HuH-7 (cell line): ENCODE measurements around the gene OR2F2.
A peak's percentile ranks its signal among the peaks of the same experiment; 100 is the strongest.

Experiments used
- DNase-seq: peaks from one replicate; pipeline ENCODE4 v3.0.0; 2011; ENCODE audit warnings: low spot score

The OR2F2 gene

DNA sequence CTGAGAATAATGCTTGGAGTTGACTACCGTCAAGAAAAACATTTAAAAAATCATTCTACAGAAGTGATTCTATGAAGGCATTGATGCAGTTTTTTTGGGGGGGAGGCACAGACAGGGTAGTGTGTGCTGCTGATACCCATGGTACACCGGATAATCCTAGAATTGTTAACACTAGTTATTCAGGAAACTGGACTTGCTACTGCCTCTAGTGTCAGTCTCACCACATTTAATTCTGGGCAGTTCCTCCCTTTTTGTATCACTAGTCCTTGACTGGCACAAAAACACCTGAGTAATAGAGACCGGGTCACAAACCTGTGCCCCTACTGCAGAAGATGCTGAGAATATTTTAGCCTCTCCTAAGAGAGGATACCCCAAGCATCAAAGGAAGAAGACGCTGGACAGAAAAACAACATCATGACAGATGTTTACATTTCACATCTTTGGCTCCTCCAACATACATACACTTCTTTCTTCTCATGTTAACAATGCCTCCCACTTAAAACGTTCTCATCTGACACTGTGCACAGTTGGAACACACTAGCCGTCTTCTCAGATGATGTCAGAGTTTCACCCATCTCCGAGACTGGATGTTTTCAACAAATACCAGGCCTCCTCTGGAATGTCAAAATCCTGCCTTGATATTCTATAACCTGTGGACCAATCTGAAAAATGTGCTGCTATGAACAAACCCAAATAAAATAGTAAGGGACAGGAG lies 19.9 kb upstream of the OR2F2 start:
- DNase-seq: no peak

DNA sequence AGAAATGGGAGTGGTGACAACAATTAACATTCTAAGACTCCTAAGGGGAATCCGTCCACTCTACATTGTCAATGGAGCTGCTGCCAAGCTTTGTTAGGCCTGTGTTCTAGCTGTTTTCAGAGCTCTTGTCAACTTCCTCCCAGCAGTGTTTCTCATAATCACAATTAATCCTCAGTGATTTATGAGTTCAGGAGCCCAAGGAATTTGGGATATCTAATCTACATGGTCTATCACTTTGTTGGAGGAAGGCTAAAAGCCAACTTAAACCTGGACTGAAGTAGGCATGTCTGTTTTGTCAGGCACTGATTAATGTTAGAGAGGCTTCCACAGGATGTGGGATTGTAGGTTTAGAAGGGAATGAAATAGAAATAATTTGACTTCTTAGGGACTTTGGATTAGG lies 10.2 kb upstream of the OR2F2 start:
- DNase-seq: no peak

DNA sequence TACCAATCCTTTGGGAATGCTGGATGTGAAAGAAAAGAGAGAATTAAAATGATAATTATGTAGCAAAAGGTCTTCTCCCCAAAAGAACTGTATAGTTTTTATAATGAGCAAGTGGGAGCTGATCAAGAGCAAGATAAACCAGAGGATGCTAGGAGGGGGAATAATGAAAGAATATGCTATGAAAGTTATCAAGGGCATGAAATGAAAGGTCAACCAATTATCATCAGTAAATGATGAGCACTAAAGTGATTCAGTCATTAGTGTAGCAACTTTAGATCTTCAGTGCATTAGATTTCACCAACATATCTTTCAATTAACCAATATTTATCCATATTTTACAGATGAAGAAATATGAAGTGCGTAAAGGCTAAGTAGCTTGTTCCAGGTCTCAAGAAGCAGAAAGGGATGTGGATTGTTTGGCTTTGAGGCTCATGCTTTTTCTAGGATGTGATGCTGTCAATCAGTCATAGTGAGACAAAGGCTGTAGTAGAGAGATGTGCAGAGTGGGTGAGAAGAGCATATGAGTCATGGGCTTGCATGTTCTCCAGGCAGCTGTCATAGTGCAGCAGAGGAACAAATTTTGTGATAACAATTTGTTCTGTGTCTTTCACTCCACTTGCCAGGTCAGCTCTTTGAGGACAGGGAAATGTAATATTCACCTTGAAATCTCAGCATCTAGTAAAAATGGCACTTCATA lies 5.7 kb upstream of the OR2F2 start:
- DNase-seq: no peak

DNA sequence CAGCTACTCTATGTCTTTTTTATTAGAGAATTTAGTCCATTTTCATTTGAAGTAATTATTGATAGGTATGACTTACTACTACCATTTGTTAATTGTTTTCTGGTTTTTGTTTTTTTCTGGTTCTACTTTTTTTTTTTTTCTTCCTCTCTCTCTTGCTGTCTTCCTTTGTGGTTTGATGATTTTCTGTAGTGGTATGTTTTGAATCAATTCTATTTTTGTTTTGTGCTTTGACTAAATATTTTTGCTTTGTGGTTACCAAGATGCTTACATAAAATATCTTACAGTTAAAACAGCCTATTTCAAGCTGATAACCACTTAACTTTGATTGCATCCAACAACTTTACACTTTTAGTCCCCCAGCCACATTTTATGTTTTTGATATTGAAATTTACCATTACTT lies 3.3 kb upstream of the OR2F2 start:
- no peak for DNase-seq

DNA sequence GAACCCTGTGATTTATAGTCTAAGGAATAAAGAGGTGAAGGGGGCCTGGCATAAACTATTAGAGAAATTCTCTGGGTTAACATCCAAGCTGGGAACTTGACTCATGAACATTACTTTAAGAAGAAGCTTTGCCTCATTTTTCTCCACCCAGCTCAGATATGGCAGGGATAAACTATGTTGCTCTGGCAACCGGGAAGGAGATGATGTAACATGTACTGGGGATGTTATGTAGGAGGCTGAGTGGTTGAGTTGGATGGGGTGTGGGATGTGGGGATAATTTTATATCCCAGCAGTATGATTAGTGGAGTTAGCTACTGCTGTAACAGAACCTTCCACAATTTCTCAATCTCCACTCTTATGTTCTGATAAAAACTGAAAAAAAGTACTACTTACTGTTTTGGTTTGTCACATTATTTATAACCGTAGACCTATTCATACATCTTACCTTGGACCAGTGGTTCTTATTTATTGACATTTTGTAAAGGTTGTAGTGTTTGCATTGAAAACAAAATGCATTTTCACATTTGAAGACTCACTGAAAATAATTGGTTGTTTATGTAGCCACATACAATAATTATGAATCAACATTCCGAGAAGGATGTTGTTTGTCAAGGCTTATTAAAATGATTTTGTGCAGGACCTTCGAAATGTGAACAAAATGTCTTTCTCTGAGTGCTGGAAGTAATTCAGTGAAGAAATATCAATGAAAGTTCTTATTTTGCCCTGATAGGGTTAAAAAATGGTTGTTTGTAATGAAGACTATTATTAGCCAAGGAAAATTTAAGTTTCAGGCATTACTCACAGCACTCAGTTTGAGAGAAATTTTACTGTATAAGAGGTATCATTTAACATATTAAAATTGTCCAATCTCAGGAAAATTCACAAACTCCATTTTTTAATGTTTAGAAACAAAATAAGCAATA lies 1.3 kb downstream of the OR2F2 start:
- DNase-seq: no peak

DNA sequence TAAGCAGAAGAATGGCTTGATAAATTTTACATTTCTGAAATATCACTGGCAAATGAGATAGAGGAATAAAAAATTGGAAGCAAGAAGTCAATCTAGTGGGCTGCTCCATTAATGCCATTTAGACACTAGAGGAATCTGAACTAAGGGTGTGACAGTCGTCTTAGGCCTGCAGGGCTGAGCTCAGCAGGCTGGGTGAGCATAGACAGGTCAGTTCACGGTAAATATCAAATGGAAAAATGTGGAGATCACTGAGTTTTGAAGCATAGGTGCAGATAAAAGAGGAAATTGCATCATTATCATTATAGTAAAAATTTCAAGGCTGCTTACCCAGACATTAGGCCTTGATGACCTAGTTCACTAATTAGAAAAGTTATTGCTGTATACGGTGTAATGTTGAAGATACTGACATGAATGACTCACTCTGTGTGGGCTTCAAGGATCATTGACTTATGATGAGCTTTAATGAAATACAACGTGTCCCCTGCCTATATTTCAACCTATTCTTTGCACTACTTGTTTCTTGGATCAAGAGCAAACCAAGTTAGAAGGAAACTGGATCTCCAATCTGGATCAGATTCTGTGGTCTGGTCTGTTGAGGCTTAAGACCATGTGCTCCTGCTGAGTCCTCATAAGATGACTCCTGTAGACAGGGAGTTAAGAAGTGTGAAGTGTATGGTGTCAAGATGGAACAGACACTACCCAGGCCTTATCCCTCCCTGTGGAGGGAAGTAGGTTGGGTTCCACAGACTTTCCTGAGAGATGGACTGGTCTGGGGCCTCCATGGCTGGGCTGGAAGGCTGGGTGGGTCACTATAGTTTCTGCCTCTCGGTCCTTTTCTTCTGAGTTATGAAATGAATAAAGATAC lies 3.6 kb downstream of the OR2F2 start:
- DNase-seq: no peak

DNA sequence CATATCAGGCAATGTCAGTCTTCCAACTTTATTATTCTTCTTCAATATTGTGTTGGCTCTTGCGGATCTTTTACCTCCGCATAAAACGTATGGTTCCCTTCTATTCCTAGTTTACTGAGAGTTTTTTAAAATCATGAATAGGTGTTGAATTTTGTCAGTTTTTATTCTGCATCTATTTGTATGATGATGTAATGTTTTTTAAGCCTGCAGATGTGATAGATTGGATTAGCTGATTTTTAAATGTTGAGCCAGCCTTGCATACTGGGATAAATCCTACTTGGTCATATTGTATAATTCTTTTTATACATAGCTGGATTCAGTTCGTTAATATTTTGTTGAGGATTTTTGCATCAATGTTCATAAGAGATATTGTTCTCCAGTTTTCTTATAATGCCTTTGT lies 10.4 kb downstream of the OR2F2 start:
- no peak for DNase-seq

DNA sequence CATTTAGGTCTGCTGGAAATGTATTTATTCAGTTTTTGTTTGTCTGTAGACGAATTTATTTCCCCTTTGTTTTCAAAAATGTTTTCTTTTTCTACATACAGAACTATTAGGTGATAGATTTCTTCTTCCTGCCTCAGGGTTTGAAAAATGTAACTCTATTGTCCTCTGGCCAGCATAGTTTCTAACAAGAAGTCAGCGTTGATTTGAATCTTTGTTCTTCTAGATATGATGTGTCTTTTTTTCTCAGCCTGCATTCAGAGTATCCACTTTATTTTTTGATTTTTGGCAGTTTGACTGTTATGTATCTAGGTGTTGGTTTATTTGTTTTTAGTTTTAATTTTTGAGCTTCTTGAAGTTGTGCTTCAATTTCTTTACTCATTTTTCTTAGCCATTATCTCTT lies 12.1 kb downstream of the OR2F2 start:
- DNase-seq: no peak

DNA sequence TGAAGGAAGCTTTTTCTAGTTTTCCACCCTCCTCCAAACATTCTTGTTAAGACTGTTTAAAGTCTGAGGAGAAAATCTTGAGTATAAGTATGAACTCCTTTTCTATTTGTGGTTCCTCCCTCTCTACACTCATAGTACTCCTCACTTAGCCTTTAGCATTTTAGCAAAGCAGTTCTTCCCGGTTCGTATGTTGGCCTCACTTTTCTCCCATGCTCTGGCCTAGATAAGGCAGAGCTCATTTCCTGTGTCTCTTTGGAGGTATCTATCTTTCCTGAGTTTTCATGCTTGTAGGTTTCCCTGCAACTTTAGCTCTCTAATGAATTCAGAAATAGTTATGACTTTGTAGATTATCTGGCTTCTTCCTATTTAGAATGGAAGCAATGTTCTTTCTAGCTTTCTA lies 13.7 kb downstream of the OR2F2 start:
- no peak for DNase-seq

DNA sequence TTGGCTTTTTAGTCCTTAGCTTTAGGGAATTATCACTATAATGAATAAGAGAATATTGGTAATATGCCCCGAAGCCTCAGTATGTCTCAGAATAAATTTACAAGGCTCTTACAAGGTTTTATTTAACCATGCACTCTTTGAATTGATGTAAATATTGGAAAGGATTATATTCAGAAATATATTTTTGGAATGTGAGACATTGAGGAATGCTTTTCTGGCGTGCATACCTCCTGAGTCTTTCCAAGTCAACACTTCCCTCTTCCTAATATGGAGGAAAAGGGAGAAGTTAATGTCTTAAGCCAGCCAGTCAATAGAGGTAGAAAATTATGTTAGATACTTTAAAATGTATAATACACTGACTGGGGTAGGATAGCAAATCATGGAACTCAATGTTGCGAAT lies 18.4 kb downstream of the OR2F2 start:
- no peak for DNase-seq

DNA sequence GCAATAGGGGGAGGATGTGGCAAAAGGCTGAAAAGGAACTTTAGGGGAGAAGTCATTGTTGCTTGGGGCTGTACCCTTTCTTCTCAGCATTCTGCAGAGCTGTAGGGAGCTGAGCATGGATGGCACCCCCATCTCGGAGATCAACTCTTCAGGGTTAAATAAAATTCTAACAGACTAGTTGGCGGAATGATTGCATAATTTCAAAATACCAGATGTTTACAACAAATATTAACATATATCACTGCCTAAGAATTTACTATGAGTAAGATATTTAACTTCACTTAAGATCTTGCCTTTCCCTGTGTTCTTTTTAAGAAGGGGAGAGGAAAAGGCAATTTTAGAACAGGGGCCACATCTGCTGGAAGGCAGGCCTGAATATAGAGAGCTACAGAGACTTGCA lies 19.1 kb downstream of the OR2F2 start:
- no peak for DNase-seq

DNA sequence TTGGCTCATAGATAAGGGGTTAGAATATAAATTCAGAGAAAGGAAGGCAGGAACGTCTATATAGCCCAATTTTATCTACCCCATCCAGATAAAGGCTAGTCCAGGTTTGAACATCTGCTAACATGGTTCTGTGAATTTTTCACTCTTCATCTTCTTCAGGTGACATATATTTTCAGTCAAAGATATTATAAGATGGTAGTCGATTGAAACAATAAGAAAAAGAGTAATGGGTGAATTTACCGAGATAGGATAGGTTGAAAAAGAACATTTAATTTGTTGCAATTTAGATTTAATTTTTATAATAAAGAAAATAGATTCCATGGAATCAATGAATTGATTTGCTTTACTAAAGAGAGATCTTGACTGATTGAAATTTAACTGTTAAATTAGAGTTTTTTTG lies 19.5 kb downstream of the OR2F2 start, which contains the start of gene OR2F1:
Gene OR2F1 (plus strand): TSS at position 301 of the 400 bp plus-strand sequence. CDS start 5,127 bp downstream, outside the sequence.
- no peak for DNase-seq

DNA sequence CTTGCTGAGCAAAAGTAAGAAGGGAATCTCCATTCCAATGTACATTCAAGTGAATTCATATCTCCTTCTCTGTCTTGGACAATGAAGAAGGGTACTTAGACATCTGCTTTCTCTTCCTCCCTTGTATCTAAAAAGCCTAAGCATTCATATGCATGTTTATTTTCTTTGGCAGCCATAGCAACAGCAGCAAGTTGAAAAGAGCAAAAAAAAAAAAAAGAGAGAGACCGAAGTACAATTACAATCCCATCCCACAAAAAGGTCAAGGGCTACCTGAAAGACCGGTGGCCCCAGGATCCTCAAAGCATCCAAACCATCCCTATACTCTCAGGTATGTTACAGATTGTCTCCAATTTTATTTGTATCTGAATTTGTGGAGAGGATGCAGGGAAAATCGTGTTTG lies 23.7 kb downstream of the OR2F2 start:
- no peak for DNase-seq

DNA sequence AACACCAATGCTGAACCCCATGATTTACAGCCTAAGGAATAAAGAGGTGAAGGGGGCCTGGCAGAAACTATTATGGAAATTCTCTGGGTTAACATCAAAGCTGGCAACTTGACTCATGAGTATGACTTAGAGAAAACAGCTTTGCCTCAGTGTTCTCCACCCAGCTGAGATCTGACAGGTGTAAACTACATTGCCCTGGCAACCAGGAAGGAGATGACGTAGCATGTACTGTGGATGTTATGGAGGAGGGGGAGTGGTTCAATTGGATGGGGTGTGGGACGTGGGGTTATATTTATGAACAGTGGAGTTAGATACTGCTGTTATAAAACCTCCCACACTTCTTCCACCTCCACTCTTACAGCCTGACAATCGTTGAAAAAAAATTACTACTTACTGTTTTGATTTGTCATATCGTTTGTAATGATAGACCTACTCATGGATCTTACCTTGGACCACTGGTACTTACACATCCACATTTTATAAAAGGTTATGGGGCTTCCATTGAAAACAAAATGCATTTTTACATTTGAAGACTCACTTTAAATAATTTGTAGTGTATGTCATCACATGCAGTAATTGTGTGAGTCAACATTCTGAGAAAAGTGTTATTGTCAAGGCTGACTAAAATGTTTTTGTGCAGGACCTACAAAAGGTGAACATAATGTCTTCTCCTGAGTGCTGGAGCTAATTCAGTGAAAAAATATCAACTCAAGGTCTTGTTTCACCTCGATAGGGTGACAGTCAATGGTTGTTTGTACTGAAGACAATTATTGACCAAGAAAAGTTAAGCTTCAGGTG lies 26.0 kb downstream of the OR2F2 start:
- no peak for DNase-seq

DNA sequence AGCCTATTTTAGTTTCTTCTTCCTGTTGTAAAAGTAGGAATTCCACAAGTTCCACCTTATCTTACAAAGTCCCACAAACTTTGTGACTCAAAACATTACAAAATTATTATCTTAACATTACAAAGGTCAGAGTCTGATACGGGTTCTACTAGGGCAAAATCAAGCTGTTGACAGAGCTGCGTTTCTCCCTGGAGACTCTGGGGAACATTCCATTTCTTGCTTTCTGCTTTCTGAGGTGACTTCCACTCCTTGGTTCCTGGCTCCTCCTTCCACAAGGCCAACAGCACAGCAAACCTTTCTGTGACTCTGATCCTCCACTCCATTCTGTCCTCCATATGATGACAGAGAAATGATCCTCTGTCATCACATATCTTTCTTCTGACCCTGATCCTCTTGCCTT lies 30.2 kb downstream of the OR2F2 start:
- DNase-seq: peak; percentile 42

DNA sequence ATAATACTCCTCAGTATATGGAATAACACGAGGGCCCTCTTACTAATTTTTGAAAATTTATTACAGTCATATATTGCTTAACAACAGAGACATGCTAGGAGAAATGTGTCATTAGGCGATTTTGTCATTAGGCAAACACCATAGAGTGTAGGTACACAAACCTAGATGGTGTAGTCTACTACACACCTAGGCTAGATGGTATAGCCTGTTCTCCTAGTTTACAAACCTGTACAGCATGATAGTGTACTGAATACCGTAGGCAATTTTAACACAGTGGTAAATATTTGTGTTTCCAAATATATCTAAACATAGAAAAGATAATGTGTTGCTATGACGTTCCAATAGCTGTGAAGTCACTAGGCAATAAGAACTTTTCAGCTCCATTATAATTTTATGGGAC lies 32.4 kb downstream of the OR2F2 start:
- DNase-seq: no peak

DNA sequence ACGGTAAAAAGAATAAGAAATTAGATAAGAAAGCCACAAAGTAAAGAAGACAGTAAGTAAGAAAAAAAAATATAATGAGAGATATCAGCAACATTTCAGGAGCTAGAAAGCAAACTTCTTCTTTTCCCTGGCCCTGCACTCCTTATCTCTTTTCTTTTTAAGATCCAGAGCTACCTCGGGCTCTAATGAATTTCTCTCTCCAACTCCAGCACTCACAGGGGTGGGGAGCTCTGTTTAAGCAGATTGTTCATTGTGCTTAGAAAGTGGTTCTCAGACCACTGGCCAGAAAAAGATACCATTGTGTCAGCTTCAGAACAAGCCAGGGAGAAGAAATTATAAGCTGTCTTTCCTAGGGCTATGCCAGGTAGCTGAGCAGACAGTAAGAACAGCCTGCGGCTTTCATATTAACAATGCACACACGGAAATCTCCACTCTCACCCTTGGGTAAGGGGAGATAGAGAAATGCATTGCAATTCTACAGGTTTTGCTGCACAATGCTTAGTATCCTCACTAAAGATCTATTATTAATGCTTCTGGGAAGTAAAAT lies 38.9 kb downstream of the OR2F2 start:
- no peak for DNase-seq

DNA sequence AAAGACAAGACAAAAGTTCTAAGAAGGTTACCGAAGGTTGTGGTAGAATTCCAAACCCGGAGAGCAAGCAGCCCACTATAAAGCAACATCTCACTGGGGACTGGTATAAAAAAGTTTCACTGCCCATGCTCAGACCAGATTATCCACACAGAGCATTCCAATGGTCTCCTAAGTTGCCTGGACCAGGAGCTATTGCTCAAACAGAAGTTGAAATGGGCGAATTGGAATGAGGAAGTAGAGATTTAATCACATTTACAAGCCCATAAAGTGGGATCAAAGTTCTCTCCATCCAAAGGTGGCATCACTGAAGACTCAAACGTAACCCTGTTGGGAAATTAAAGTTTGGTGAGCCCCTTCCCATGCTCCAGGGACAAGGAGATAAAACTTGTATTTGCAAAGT lies 39.4 kb downstream of the OR2F2 start:
- DNase-seq: peak; percentile 82

DNA sequence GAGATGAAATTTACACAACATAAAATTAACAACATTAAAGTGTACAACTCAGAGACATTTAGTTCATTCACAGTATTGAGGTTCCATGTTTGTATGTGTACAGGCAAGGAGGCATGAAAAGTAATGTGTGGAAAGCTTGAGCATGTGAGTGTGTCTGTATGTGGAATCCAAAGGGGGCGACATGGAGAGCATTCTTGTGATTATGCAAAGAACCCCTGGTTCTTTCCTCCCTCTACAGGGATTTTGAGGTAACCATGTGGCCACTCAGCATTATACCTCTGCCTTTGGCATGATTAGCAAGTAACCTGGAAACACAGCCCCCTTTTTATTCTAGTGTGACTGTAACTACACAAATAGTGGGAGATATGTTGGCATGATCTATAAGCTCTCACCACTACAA lies 40.6 kb downstream of the OR2F2 start:
- no peak for DNase-seq

DNA sequence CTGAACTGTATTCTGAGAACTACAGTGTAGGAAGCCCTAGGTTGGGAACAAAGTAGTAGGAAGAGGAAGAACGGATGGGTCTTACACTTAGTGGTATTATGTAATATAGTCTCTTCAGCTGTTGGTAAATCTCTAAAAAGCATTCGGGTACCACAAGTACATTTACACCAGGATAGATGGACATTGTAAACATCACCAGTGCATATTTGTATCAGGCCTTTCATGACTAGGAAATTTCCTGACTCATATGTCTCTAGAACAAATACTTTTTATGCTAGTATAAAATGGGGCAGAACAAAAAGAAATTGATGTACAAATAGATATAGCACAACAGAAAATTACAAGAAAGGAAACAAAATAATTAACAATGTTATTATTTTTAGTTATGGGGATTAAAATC lies 43.6 kb downstream of the OR2F2 start:
- no peak for DNase-seq

DNA sequence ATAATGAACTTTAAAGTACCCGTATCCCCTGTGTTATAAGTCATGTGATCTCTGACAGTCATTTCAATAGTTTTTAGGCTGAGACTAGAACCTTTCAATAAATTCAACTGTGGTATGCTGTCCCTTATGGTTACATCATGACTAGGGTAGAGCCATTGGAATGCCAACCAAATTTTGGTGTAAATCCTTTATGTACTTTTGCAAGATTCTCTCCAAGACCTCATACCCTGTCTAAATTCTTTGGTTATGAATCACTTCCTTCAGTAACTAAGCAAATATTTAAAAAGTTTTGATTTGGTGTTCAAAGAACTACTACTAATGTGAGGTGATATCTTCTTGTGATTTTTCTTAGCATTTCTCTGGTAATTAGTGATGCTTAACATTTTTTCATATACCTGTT lies 44.3 kb downstream of the OR2F2 start:
- DNase-seq: no peak
